HEK293 (cell line): ENCODE data around the gene INTS15.

Source experiments
- CTCF ChIA-PET: fragments of 350-600 bp; formaldehyde crosslinking; extraction: SDS; loops from one replicate; lab custom pipeline; 2021; ENCODE audit warnings: antibody characterized with exemption; lab: Yijun Ruan, JAX
- POLR2A ChIA-PET: fragments of 300-600 bp; formaldehyde crosslinking; extraction: SDS; loops from one replicate; lab custom pipeline; 2020; ENCODE audit warnings: antibody characterized with exemption, inconsistent platforms; lab: Yijun Ruan, JAX
- H3K27ac ChIP-seq: fragments of 200-500 bp; sonication (Bioruptor generic); 2 replicates; pipeline ENCODE4 v1.5.1; 2014; ENCODE audit warnings: low read depth, low read length, control low read depth, inconsistent platforms; ENCODE audit errors: extremely low read depth
- H3K36me3 ChIP-seq, 2 experiments: fragments of 200-500 bp in 1 of 2; sonication (Bioruptor generic) in 1 of 2; 1 replicate in 1 of 2; 2 replicates in 1 of 2; pipeline ENCODE4 v1.5.1; 2014 to 2017; ENCODE audit warnings: inconsistent platforms in 2 of 2, low read length in 2 of 2; ENCODE audit not compliant: control insufficient read depth in 2 of 2, insufficient read depth in 1 of 2
- H3K4me1 ChIP-seq: fragments of 200-500 bp; sonication (Bioruptor generic); 2 replicates; pipeline ENCODE4 v1.5.1; 2014; ENCODE audit warnings: mild to moderate bottlenecking, low read length, inconsistent platforms; ENCODE audit not compliant: control insufficient read depth, insufficient read depth
- H3K4me3 ChIP-seq: 2 replicates; pipeline ENCODE4 v1.5.1; 2011; ENCODE audit warnings: low read depth, mild to moderate bottlenecking, control low read depth, low read length, moderate library complexity
- H3K9me3 ChIP-seq: fragments of 200-500 bp; sonication (Bioruptor generic); 2 replicates; pipeline ENCODE4 v1.5.1; 2014; ENCODE audit warnings: low read depth, low read length, inconsistent platforms; ENCODE audit not compliant: control insufficient read depth, insufficient read depth
- BCL11A ChIP-seq: fragments of 450-650 bp; formaldehyde crosslinking; IDR thresholded peaks from 2 replicates; pipeline ENCODE4 v1.5.1; 2016; ENCODE audit warnings: low read depth, missing biosample characterization, missing genetic modification characterization
- KLF10 ChIP-seq: fragments of 450-650 bp; IDR thresholded peaks from 2 replicates; pipeline ENCODE4 v1.5.1; 2018; ENCODE audit warnings: missing biosample characterization, mild to moderate bottlenecking, missing genetic modification characterization
- MZF1 ChIP-seq: fragments of 450-650 bp; formaldehyde crosslinking; IDR thresholded peaks from 2 replicates; pipeline ENCODE4 v1.5.1; 2017; ENCODE audit warnings: missing biosample characterization, missing genetic modification characterization, borderline replicate concordance
- PRDM1 ChIP-seq: fragments of 450-650 bp; formaldehyde crosslinking; IDR thresholded peaks from 2 replicates; pipeline ENCODE4; 2016; ENCODE audit warnings: missing biosample characterization, missing genetic modification characterization
- SCRT1 ChIP-seq: fragments of 450-650 bp; formaldehyde crosslinking; IDR thresholded peaks from 2 replicates; pipeline ENCODE4 v1.5.1; 2016; ENCODE audit warnings: missing biosample characterization, missing genetic modification characterization, borderline replicate concordance
- ZBTB21 ChIP-seq: fragments of 450-650 bp; formaldehyde crosslinking; IDR thresholded peaks from 2 replicates; pipeline ENCODE4 v1.5.1; 2017; ENCODE audit warnings: missing biosample characterization, missing genetic modification characterization
- ZBTB44 ChIP-seq: fragments of 450-650 bp; IDR thresholded peaks from 2 replicates; pipeline ENCODE4 v1.5.1; 2018; ENCODE audit warnings: missing biosample characterization, mild to moderate bottlenecking, missing genetic modification characterization
- ZEB2 ChIP-seq: fragments of 450-650 bp; formaldehyde crosslinking; IDR thresholded peaks from 2 replicates; pipeline ENCODE4 v1.5.1; 2016; ENCODE audit warnings: missing biosample characterization, missing genetic modification characterization
- ZIC2 ChIP-seq: fragments of 450-650 bp; formaldehyde crosslinking; IDR thresholded peaks from 2 replicates; pipeline ENCODE4 v1.5.1; 2016; ENCODE audit warnings: missing biosample characterization, missing genetic modification characterization
- ZNF121 ChIP-seq: fragments of 450-650 bp; formaldehyde crosslinking; IDR thresholded peaks from 2 replicates; pipeline ENCODE4 v1.5.1; 2016; ENCODE audit warnings: missing biosample characterization, missing genetic modification characterization
- ZNF174 ChIP-seq: fragments of 450-650 bp; formaldehyde crosslinking; IDR thresholded peaks from 2 replicates; pipeline ENCODE4 v1.5.0; 2017; ENCODE audit warnings: missing biosample characterization, mild to moderate bottlenecking, missing genetic modification characterization
- ZNF18 ChIP-seq: fragments of 450-650 bp; formaldehyde crosslinking; IDR thresholded peaks from 2 replicates; pipeline ENCODE4 v1.5.1; 2016; ENCODE audit warnings: missing biosample characterization, missing genetic modification characterization
- ZNF2 ChIP-seq: fragments of 450-650 bp; formaldehyde crosslinking; IDR thresholded peaks from 2 replicates; pipeline ENCODE4 v1.5.1; 2016; ENCODE audit warnings: missing biosample characterization, missing genetic modification characterization
- ZNF24 ChIP-seq: fragments of 450-650 bp; formaldehyde crosslinking; IDR thresholded peaks from 2 replicates; pipeline ENCODE4 v1.5.1; 2016; ENCODE audit warnings: missing biosample characterization, missing genetic modification characterization
- ZNF292 ChIP-seq: fragments of 450-650 bp; formaldehyde crosslinking; IDR thresholded peaks from 2 replicates; pipeline ENCODE4 v1.5.1; 2016; ENCODE audit warnings: low read depth, missing biosample characterization, missing genetic modification characterization, borderline replicate concordance
- ZNF335 ChIP-seq: fragments of 450-650 bp; formaldehyde crosslinking; conservative IDR thresholded peaks from 2 replicates; pipeline ENCODE4 v1.5.1; 2016; ENCODE audit warnings: missing biosample characterization, missing genetic modification characterization
- ZNF449 ChIP-seq: fragments of 450-650 bp; formaldehyde crosslinking; IDR thresholded peaks from 2 replicates; pipeline ENCODE4 v1.5.1; 2017; ENCODE audit warnings: missing biosample characterization, mild to moderate bottlenecking, missing genetic modification characterization, moderate library complexity
- ZNF529 ChIP-seq: fragments of 450-650 bp; formaldehyde crosslinking; IDR thresholded peaks from 2 replicates; pipeline ENCODE4 v1.5.1; 2017; ENCODE audit warnings: missing genetic modification characterization, missing biosample characterization; ENCODE audit not compliant: insufficient replicate concordance
- ZNF560 ChIP-seq: fragments of 450-650 bp; formaldehyde crosslinking; IDR thresholded peaks from 2 replicates; pipeline ENCODE4 v1.5.1; 2017; ENCODE audit warnings: missing biosample characterization, missing genetic modification characterization, borderline replicate concordance
- ZNF621 ChIP-seq: fragments of 450-650 bp; formaldehyde crosslinking; IDR thresholded peaks from 2 replicates; pipeline ENCODE4 v1.5.1; 2017; ENCODE audit warnings: missing biosample characterization, missing genetic modification characterization
- ZNF76 ChIP-seq: fragments of 450-650 bp; formaldehyde crosslinking; IDR thresholded peaks from 2 replicates; pipeline ENCODE4; 2016; ENCODE audit warnings: low read depth, missing biosample characterization, missing genetic modification characterization, borderline replicate concordance
- ZNF792 ChIP-seq: fragments of 450-650 bp; formaldehyde crosslinking; IDR thresholded peaks from 2 replicates; pipeline ENCODE4 v1.5.1; 2016; ENCODE audit warnings: missing biosample characterization, missing genetic modification characterization
- ZXDB ChIP-seq: fragments of 450-650 bp; formaldehyde crosslinking; IDR thresholded peaks from 2 replicates; pipeline ENCODE4 v1.5.1; 2016; ENCODE audit warnings: missing biosample characterization, missing genetic modification characterization
- TF ChIP-seq, protein P1 (sequence below): fragments of 450-650 bp; formaldehyde crosslinking; IDR thresholded peaks from 2 replicates; pipeline ENCODE4 v1.5.1; 2016; ENCODE audit warnings: missing biosample characterization, missing genetic modification characterization, low read depth
- TF ChIP-seq, protein P2 (sequence below): fragments of 450-650 bp; formaldehyde crosslinking; optimal IDR thresholded peaks from 2 replicates; pipeline ENCODE3; 2016; ENCODE audit warnings: missing biosample characterization, mild to moderate bottlenecking, missing genetic modification characterization

Gene INTS15

GRCh38 chr7:6608794-6609193 lies 19.0 kb downstream of the INTS15 start:
- no peak overlapping the region for H3K27ac ChIP-seq
- TF ChIP-seq KLF10 (tag by site-specific recombination): no peak
- TF ChIP-seq ZNF121: peak; percentile 81
- ChIA-PET POLR2A (interaction anchor here (0.6 kb wide), 2 partner anchors 48 to 49 kb away, joined by 3 to 4 read pairs; no protein-coding TSS in a partner anchor), CTCF (interaction anchor here (0.5 to 0.8 kb wide), 5 partner anchors 9 to 709 kb away, joined by 3 to 4 read pairs (median 3); no protein-coding TSS in a partner anchor)
- no peak overlapping the region for H3K4me3 ChIP-seq
- H3K4me1 ChIP-seq: no peaks in the 10 kb centered on the region
- H3K9me3 ChIP-seq: no peaks in the 10 kb centered on the region
- H3K36me3 ChIP-seq: peaks cover 2 to 15% of the 10 kb centered on the region in 2 experiments; a peak in 2 of 3 replicates

- POLR2A ChIA-PET: no interaction called here
- Histone ChIP-seq H3K36me3 (peaks cover 0 to 9% of the 10 kb centered on the region in 2 experiments; a peak in 2 of 3 replicates), H3K9me3 (no peaks in the 10 kb centered on the region), H3K4me3 (no peak overlapping the region), H3K4me1 (no peaks in the 10 kb centered on the region), H3K27ac (no peak overlapping the region)
- TF ChIP-seq, protein P1, sequence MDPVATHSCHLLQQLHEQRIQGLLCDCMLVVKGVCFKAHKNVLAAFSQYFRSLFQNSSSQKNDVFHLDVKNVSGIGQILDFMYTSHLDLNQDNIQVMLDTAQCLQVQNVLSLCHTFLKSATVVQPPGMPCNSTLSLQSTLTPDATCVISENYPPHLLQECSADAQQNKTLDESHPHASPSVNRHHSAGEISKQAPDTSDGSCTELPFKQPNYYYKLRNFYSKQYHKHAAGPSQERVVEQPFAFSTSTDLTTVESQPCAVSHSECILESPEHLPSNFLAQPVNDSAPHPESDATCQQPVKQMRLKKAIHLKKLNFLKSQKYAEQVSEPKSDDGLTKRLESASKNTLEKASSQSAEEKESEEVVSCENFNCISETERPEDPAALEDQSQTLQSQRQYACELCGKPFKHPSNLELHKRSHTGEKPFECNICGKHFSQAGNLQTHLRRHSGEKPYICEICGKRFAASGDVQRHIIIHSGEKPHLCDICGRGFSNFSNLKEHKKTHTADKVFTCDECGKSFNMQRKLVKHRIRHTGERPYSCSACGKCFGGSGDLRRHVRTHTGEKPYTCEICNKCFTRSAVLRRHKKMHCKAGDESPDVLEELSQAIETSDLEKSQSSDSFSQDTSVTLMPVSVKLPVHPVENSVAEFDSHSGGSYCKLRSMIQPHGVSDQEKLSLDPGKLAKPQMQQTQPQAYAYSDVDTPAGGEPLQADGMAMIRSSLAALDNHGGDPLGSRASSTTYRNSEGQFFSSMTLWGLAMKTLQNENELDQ (tag by site-specific recombination): no peak
- TF ChIP-seq ZNF2 (tag by site-specific recombination) (no peak), SCRT1 (tag by site-specific recombination) (no peak), ZNF792 (tag by site-specific recombination) (no peak), ZNF621 (tag by site-specific recombination) (no peak), ZNF529 (tag by site-specific recombination) (no peak), ZNF335 (tag by site-specific recombination) (no peak), ZEB2 (tag by site-specific recombination) (no peak), ZNF560 (tag by site-specific recombination) (no peak), ZNF174 (tag by site-specific recombination) (no peak), ZXDB (tag by site-specific recombination) (no peak), MZF1 (tag by site-specific recombination) (no peak), ZBTB21 (tag by site-specific recombination) (no peak), ZNF76 (no peak), PRDM1 (tag by site-specific recombination) (no peak), ZNF18 (tag by site-specific recombination) (no peak)
- CTCF ChIA-PET: interaction anchor here (1.5 kb wide), 1 partner anchor 9 kb away, joined by 3 read pairs; no protein-coding TSS in a partner anchor
These were observed 23.0 kb downstream of the INTS15 start for GRCh38 chr7:6612819-6613218.

DNA sequence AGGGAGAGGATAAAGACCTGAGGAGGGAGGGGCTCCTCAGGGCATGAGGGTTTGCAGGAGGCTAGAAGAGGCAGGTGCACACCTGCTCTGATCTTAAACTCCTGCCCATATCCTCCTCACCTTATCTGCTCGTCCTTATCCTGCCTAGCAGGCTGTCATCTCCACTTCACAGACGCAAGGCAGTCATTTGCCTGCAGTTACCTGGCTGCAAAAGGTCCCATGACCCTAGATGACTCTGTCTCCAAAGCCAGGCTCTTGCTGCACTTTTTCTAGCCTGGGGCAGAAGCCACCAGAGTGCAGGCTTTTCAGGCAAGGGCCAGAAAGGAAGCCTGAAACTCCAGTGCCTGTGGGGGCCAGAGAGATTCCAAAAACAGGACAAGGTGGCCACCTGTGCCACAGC lies 23.9 kb downstream of the INTS15 start:
- POLR2A ChIA-PET: no interaction called here
- no peak overlapping the region for H3K4me3 ChIP-seq
- H3K27ac ChIP-seq: no peak overlapping the region
- CTCF ChIA-PET: no interaction called here
- H3K9me3 ChIP-seq: no peaks in the 10 kb centered on the region
- peaks cover 3 to 9% of the 10 kb centered on the region in 2 experiments; a peak in 2 of 3 replicates for H3K36me3 ChIP-seq
- H3K4me1 ChIP-seq: no peaks in the 10 kb centered on the region
- no peak for TF ChIP-seq ZIC2 (tag by site-specific recombination)
- TF ChIP-seq BCL11A (tag by site-specific recombination): no peak
- TF ChIP-seq ZNF292 (tag by site-specific recombination): no peak
- TF ChIP-seq ZBTB44 (tag by site-specific recombination): no peak
- no peak for TF ChIP-seq ZNF24 (tag by site-specific recombination)
- TF ChIP-seq ZNF449 (tag by site-specific recombination): no peak
- TF ChIP-seq, protein P2, sequence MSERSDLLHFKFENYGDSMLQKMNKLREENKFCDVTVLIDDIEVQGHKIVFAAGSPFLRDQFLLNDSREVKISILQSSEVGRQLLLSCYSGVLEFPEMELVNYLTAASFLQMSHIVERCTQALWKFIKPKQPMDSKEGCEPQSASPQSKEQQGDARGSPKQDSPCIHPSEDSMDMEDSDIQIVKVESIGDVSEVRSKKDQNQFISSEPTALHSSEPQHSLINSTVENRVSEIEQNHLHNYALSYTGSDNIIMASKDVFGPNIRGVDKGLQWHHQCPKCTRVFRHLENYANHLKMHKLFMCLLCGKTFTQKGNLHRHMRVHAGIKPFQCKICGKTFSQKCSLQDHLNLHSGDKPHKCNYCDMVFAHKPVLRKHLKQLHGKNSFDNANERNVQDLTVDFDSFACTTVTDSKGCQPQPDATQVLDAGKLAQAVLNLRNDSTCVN: no peak
